Activated CD8-positive, alpha-beta memory T cell treated with anti-CD3 and anti-CD28 coated beads for 48 hours (primary cell): ENCODE measurements around the gene SAMD3.
"Not testable (repeated sequence)": the region's sequence is repeated elsewhere in the genome, so short reads cannot be mapped to it uniquely, and the experiment has no call there.

Source experiments
- DNase-seq, 3 experiments: peaks; one replicate each; pipeline ENCODE4 v3.0.0-alpha.2; 2020; ENCODE audit warnings: low read depth in 2 of 3, low spot score in 2 of 3

SAMD3 gene

DNA sequence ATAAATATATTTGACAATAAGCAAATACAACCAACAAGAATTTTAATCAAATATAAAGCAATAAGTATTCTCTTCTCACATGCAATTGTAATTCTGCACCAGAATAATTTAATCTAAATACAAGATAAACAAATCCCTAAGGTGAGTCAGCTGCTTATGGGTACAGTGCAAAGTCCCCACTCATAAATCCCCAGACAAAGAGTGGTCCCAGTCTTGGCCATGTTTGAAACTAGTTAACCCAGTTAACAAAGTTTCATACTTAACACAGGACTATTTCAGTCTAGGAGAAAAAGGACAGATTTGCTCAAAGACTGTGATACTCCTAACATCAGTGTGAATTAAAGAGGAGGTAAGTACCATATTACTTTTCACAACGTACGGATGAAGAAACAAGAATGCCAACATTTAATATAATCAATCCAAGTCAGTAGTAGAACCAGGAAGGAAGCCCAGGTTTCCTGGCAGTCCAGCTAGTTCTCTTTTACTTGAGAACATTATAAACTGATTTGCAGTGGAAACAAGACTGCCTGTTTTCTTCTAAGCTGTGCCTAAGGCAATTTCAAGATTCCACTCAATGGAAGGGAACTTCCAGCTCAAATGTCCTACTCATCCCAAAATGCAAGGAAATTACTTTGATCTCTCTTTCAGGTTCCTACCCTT, 10.4 kb downstream of the SAMD3 start:
- DNase-seq, result no peak

- DNase-seq, result no peak
These were observed 11.1 kb downstream of the SAMD3 start for GRCh38 chr6:130211691-130212090.

DNA sequence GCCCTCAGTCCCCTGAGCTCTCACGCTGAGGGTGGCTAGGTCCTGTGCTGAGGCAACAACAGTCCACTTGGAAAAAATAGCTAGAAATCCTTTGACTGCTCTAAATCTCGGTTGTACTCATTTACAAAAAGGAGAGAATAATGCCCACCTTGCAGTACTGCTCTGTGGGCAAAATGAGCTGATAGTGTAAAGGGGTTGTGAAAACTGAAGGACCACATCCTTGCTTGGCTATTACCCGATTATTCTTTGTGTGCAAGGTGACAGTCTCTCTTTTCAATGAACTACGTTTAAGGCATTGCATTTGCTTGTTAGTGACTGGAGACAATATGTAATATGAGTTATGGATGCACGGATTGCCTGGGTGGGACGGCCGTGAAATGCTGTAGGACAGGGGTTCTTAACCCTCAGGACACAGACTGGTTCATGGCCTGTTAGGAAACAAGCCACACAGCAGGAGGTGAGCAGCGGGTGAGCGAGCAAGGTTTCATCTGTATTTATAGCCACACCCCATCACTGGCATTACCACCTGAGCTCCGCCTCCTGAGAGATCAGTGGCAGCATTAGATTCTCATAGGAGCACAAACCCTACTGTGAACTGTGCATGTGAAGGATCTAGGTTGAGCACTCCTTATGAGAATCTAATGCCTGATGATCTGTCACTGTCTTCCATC, 14.6 kb downstream of the SAMD3 start:
- no peak for DNase-seq

DNA sequence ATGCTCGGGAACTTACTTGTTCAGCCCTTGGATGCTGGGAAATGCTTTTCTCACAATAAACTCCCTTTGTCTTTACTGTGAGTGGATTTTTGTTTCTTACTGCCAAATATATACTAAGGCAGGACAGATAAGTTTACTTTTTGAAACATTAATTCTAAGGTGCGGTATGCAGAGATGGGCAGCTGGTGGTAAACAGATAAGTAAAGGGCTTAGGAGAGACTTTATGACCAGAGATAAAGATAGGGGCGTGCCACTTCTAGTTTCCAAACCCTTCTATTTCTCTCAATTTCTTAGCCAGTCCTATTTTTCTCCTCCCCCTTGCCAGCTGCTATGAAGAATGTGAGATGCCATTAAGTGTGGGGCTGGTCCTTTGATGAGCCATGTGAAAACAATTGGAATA, 16.3 kb downstream of the SAMD3 start:
- DNase-seq, result no peak

- no peak for DNase-seq
These were observed 18.4 kb downstream of the SAMD3 start for GRCh38 chr6:130204322-130204721.

- no peak for DNase-seq
These were observed 19.4 kb downstream of the SAMD3 start for GRCh38 chr6:130203370-130203769.

DNA sequence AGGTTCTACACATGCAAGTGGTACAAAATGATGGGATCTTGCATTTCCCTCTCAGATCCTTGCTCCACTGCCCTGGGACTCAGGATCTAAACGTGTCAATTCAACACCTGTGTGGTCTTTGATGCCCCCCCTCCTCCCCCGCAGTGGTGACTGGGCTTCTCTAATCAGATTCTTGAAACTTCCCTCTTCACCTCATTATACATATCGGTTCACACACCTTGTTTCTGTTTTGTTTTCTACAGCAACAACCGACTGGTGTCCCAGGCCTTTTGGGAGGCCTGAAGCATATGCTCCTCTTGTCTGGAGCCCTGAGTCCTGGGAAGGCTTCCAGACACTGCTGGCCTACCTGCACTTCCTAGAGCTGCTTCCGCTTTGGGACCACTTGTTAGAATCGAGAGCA, 20.0 kb downstream of the SAMD3 start:
- no peak for DNase-seq

GRCh38 chr6:130200020-130200419, 22.7 kb downstream of the SAMD3 start:
- DNase-seq, result no peak

DNA sequence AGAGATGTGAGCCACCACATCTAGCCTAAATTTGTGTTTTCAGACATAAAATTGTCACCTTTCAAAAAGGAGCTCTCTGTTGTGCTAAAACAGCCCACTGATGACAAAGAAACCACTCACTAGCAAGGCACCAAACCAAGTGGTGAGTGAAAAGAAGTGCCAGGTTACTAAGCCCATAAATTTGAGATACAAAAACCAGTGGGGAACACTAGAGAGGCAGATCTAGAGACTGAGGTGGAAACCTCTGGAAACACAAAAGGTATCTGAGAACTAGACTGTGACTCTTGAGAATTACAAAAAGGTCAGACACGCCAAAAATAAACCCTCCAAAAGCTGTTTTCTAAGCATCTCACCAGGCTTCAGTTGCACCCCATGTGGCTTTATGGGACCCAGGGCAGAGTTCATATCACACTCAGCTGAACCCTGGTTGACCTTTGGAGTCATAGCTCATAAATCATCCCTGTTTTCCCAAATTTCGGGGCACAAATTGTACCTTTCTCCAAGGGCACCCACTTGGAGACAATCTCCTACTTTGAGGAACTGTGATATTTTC, 24.2 kb downstream of the SAMD3 start:
- no peak for DNase-seq

DNA sequence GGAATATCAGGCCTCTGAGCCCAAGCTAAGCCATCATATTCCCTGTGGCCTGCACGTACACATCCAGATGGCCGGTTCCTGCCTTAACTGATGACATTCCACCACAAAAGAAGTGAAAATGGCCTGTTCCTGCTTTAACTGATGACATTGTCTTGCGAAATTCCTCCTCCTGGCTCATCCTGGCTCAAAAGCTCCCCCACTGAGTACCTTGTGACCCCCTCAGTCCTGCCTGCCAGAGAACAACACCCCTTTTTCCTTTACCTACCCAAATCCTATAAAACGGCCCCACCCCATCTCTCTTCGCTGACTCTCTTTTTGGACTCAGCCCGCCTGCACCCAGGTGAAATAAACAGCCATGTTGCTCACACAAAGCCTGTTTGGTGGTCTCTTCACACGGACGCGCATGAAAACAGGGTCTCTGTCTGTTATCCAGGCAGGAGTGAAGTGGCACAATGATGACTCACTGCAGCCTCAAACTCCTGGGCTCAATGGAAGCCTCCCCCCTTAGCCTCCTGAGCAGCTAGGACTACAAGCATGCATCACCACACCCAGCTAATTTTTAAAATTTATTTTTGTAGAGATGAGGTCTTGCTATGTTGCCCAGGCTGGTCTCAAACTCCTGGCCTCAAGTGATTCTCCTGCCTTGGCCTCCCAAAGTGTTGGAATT, 24.8 kb downstream of the SAMD3 start:
- DNase-seq, result not testable (repeated sequence)

DNA sequence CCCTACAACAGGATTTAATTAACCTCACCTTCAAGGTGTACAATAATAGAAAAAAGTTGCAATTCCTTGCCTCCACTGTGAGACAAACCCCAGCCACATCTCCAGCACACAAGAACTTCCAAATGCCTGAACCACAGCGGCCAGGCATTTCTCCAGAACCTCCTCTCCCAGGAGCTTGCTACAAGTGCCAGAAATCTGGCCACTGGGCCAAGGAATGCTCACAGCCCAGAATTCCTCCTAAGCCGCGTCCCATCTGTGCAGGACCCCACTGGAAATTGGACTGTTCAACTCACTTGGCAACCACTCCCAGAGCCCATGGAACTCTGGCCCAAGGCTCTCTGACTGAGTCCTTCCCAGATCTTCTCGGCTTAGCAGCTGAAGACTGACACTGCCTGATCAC, 28.3 kb downstream of the SAMD3 start:
- not testable (repeated sequence) for DNase-seq

- DNase-seq, result no peak
These were observed 31.8 kb downstream of the SAMD3 start for GRCh38 chr6:130190701-130191690.

DNA sequence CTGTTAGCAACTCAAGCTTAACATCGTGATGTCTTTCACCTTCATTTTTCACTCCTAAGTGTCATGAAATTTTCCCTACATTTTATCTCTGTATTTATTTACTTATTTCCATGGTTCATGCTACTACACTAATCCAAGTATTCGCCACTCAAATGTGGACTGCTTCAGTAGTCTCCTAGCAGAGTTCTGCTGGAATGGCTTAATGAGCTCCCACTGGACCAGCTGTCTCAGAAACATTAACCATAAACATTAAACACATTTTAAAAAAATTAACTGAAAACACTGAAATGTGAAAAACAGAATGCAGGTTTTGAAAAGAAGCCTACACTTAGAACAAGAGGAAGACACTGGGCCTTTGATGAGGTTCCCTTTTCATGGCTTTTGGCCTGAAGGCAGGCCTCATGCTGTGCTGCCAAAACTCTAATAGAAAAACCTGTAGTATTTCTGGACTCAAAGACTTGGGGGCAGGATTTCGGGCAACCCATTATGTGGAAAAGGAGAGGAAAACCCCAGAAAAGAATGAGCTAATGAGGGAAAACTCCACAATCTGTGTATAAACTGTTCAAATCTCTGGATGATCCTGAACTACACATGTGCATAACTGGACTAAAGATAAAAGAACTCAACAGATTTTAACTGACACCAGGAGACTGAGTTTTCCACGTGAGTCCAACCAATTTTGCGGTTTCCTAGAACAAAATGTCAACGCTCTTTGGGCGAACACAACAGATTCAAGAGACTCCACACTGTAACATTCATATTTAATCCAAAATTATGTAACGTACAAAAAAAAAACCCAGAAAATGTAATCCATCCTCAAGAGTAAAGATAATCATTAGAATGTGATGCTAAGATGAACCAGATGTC, 33.0 kb downstream of the SAMD3 start:
- DNase-seq, result no peak

- DNase-seq, result no peak
These were observed 34.4 kb downstream of the SAMD3 start for GRCh38 chr6:130188207-130188899.

GRCh38 chr6:130187335-130188206, 35.2 kb downstream of the SAMD3 start:
- no peak for DNase-seq

- no peak for DNase-seq
These were observed 37.1 kb downstream of the SAMD3 start for GRCh38 chr6:130185658-130186057.

GRCh38 chr6:130183271-130184222, 39.2 kb downstream of the SAMD3 start:
- no peak for DNase-seq
